GM12878 (cell line): Measurements from ENCODE around the gene RPL13A. TPM values are rescaled to one million over a fixed set of nuclear protein-coding genes. Genes with fewer than 3 reads are reported as not detected.

Experiments used
- ATAC-seq: fragments of 200-7000 bp; cut with Tn5 transposase; 3 replicates; pipeline ENCODE4 v1.9.1; 2020; ENCODE audit warnings: mild to moderate bottlenecking, moderate library complexity
- BruUV-seq: library from RNA; stranded (reverse); fragments of 400-500 nt; replicated peaks from 2 replicates; lab custom pipeline; 2021; lab: Mats Ljungman, UMichigan
- CTCF ChIA-PET: fragments of 300-600 bp; sonication (Branson Sonifier 250); formaldehyde crosslinking; extraction: SDS; loops from one replicate; lab custom pipeline; 2021; ENCODE audit warnings: inconsistent platforms; lab: Yijun Ruan, JAX
- POLR2A ChIA-PET: fragments of 350-600 bp; formaldehyde crosslinking; extraction: SDS; loops from one replicate; lab custom pipeline; 2021; ENCODE audit warnings: inconsistent platforms; lab: Charles Lee
- RAD21 ChIA-PET: fragments of 300-600 bp; sonication (Branson Sonifier 250); formaldehyde crosslinking; loops from one replicate; lab custom pipeline; 2023; ENCODE audit warnings: antibody characterized with exemption; ENCODE audit not compliant: unreplicated experiment; lab: Charles Lee
- SMC1A ChIA-PET: fragments of 300-600 bp; sonication (Branson Sonifier 250); formaldehyde crosslinking; loops from one replicate; lab custom pipeline; 2023; ENCODE audit not compliant: unreplicated experiment, uncharacterized antibody; lab: Charles Lee
- DNase-seq: peaks from one replicate; pipeline ENCODE4 v3.0.0-alpha.2; 2011; ENCODE audit warnings: low read depth, low spot score
- FAIRE-seq: peaks from 3 replicates; lab custom pipeline; 2011; peaks lifted over from hg19 to GRCh38; lab: Jason Lieb, UNC
- H2AFZ ChIP-seq: 2 replicates; pipeline ENCODE4 v1.6.0; 2011; ENCODE audit warnings: low read depth, low read length, control low read depth; ENCODE audit not compliant: control insufficient read depth
- H3K27ac ChIP-seq: 2 replicates; pipeline ENCODE4 v1.5.1; 2011; ENCODE audit warnings: control low read depth; ENCODE audit not compliant: control insufficient read depth, insufficient read depth
- H3K27me3 ChIP-seq, 2 experiments: replicated peaks in 1 of 2; 2 replicates each; pipeline versions ENCODE4 v1.6.0 to v1.6.1; 2011; ENCODE audit warnings: low read length in 1 of 2; ENCODE audit not compliant: control insufficient read depth in 2 of 2, insufficient read depth in 2 of 2
- H3K36me3 ChIP-seq, 2 experiments: 2 replicates each; pipeline ENCODE4 v1.5.1; 2011; ENCODE audit warnings: low read length in 1 of 2; ENCODE audit not compliant: control insufficient read depth in 2 of 2, insufficient read depth in 2 of 2
- H3K4me1 ChIP-seq: 2 replicates; pipeline ENCODE4 v1.6.1; 2011; ENCODE audit warnings: mild to moderate bottlenecking, low read length, moderate library complexity, mixed read lengths; ENCODE audit not compliant: control insufficient read depth, insufficient read depth
- H3K4me2 ChIP-seq: 2 replicates; pipeline ENCODE4 v1.6.0; 2011; ENCODE audit warnings: control low read depth; ENCODE audit not compliant: control insufficient read depth, insufficient read depth
- H3K4me3 ChIP-seq: fragments of 200-600 bp; sonication (generic); 2 replicates; pipeline ENCODE4 v1.5.1; 2016
- H3K79me2 ChIP-seq: 2 replicates; pipeline ENCODE4 v1.6.0; 2011; ENCODE audit warnings: low read length; ENCODE audit not compliant: control insufficient read depth, insufficient read depth
- H3K9ac ChIP-seq: 2 replicates; pipeline ENCODE4 v1.8.0; 2011; ENCODE audit warnings: low read length, control low read depth, mixed read lengths; ENCODE audit not compliant: control insufficient read depth, insufficient read depth
- H3K9me3 ChIP-seq: replicated peaks from 3 replicates; pipeline ENCODE4 v1.5.1; 2011; ENCODE audit warnings: mild to moderate bottlenecking, low read length; ENCODE audit not compliant: control insufficient read depth, insufficient read depth
- H4K20me1 ChIP-seq: 2 replicates; pipeline ENCODE4 v1.6.0; 2011; ENCODE audit not compliant: control insufficient read depth, insufficient read depth
- ESRRA ChIP-seq: IDR thresholded peaks from 2 replicates; pipeline ENCODE4 v1.6.1; 2012; ENCODE audit warnings: mild to moderate bottlenecking, low read length, improper control_type of control experiment
- SIN3A ChIP-seq: IDR thresholded peaks from 2 replicates; pipeline ENCODE4 v1.6.1; 2012; ENCODE audit warnings: low read depth, low read length, improper control_type of control experiment
- SREBF1 ChIP-seq: IDR thresholded peaks from 2 replicates; pipeline ENCODE4 v1.6.1; 2012; ENCODE audit warnings: mild to moderate bottlenecking, low read length
- ZNF274 ChIP-seq: IDR thresholded peaks from one replicate; pipeline ENCODE4 v1.8.0; 2011; ENCODE audit not compliant: insufficient read length, insufficient read depth
- WGBS: methylation state at CpG from one replicate; pipeline ENCODE4 v1.1.6; 2016; ENCODE audit warnings: low lambda C conversion rate; ENCODE audit not compliant: insufficient replicate concordance, insufficient coverage; ENCODE audit errors: missing lambda C conversion rate; 5-methylcytosine and 5-hydroxymethylcytosine counted together
- in situ Hi-C: fragments of 300-500 bp; cut with MboI; formaldehyde crosslinking; loops from 9 replicates; pipeline ENCODE4 v1.14.3; 2018; ENCODE audit warnings: mixed read lengths
- intact Hi-C: fragments of 100-400 bp; cut with micrococcal nuclease; formaldehyde crosslinking; loops from one replicate; pipeline ENCODE4 v1.14.2; 2022; ENCODE audit not compliant: unreplicated experiment
- polyA plus RNA-seq, 11 experiments: library from polyadenylated mRNA; depleted of rRNA in 4 of 11; unstranded in 6 of 11; stranded (reverse) in 5 of 11; fragments of >200 nt; fragmentation: Nextera tagmentation in 4 of 11; fragmentation: Illumina TruSeq in 1 of 11; extraction: Ambion mirVana in 4 of 11; extraction: Trizol in 1 of 11; gene quantifications; 1 replicate in 1 of 11; 2 replicates in 10 of 11; pipeline versions ENCODE4 v1.2.1 to v1.2.3, GENCODE V29; 2011 to 2016; ENCODE audit warnings: inconsistent platforms in 2 of 11, missing spikeins in 2 of 11, low read depth in 1 of 11
- total RNA-seq, 4 experiments: library from RNA; depleted of rRNA in 3 of 4; stranded (reverse); fragments of >200 nt in 3 of 4; fragmentation: Illumina TruSeq in 1 of 4; extraction: Trizol in 1 of 4; gene quantifications; 2 replicates each; pipeline versions ENCODE4 v1.2.1 to v1.2.3, GENCODE V29; 2013 to 2021

The RPL13A gene
- total and polyA plus RNA-seq, 10 of the 15 experiments (the other 5 are each of a cell fraction or from before 2014, with no cell fraction given): 1,426 to 8,961 (median 4,266) TPM

DNA sequence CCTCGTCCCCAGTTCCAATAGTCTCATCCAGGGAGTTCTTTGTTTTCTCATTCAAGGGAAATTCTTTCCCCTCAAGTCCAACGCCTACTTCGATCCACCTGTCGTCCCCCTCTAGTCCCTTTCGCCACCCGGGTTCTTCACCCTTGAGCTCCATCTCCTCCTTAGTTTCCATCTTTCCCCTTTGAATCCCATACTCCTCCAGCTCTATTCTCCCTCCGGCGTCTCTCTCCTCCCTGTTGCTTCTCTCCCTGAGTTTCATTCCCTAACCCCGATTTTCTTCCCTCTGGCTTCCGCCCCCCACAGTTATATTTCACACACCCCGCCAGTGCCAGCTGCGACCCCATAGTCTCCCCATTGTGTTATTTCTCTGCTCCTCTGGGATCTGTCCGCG lies 45.5 kb upstream of the RPL13A start (continued):
- TF ChIP-seq SREBF1 (no peak), ZNF274 (no peak), SIN3A (no peak)
- TF ChIP-seq, all 136 proteins: peak for 0

DNA sequence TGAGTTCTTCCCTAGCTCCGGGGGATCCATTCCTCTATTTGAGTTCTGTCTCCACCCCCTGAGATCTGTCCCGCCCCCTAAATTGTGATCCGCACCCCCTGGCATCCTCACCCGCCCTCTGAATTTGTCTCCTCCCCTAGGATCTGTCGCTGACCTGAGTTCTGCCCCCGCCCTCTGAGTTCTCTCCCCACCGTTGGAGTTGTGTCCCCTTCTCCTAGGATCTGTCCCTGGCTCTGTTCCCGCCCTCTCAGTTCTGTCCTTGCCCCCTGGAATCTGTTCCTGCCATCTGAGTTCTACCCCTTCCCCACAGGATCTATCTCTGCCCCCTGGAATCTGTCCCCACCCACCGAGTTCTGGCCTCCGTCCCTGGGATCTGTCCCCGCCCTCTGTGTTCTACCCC lies 45.1 kb upstream of the RPL13A start:
- BruUV-seq: no TSS peak
- H3K27me3 ChIP-seq: peaks cover 9 to 23% of the 10 kb centered on the region in 2 experiments
- no peak overlapping the region for H3K9ac ChIP-seq
- peaks cover 0 to 3% of the 10 kb centered on the region in 2 experiments; a peak in 1 of 4 replicates for H3K36me3 ChIP-seq
- H2AFZ ChIP-seq: no peak overlapping the region
- no peaks in the 10 kb centered on the region for H3K4me1 ChIP-seq
- CTCF ChIA-PET: interaction anchor here (0.6 to 4.9 kb wide), 9 partner anchors 11 to 217 kb away, joined by 3 to 47 read pairs (median 4); partner anchors contain the start of gene ALDH16A1
- in situ Hi-C loops (no loop called here), intact Hi-C loops (no loop called here)
- no peaks in the 10 kb centered on the region for H3K79me2 ChIP-seq
- SMC1A ChIA-PET: interaction anchor here (1.5 to 3.0 kb wide), 4 partner anchors 28 to 216 kb away, joined by 4 to 14 read pairs (median 4); no protein-coding TSS in a partner anchor
- H3K4me2 ChIP-seq: no peak overlapping the region
- no peak overlapping the region for H3K27ac ChIP-seq
- ATAC-seq (no peak), FAIRE-seq (no peak), DNase-seq (no peak)
- H3K9me3 ChIP-seq: no peaks in the 10 kb centered on the region
- no peaks in the 10 kb centered on the region for H4K20me1 ChIP-seq
- POLR2A ChIA-PET: interaction anchor here (1.0 to 1.5 kb wide), 4 partner anchors 10 to 51 kb away, joined by 3 to 5 read pairs (median 4); partner anchors contain the start of gene PIH1D1
- RAD21 ChIA-PET: interaction anchor here (0.5 to 1.8 kb wide), 12 partner anchors 10 to 249 kb away, joined by 3 to 15 read pairs (median 4); partner anchors contain the start of genes PIH1D1 and SCAF1
- no peak for TF ChIP-seq ESRRA
- TF ChIP-seq, all 136 proteins: peak for 0
- WGBS: 3% methylated on average over 11 of the region's 11 CpGs
- H3K4me3 ChIP-seq: peak overlapping the region; percentile 81; the same call in 1 of the 2 replicates
